ENCODE results near the gene ARMS2.

The ARMS2 gene

GRCh38 chr10:122454603-122455080, at the start of gene ARMS2:
TSS of gene ARMS2 (plus strand) at chr10:122454653. CDS start at chr10:122454728, 75 bp downstream.
- no peak for DNase-seq (ENCODE audit: low spot score)

GRCh38 chr10:122407375-122408125, 46.9 kb upstream of the ARMS2 start:
- no peak for DNase-seq (ENCODE audit: low spot score)

GRCh38 chr10:122413327-122413726, 41.1 kb upstream of the ARMS2 start:
- no peak for DNase-seq (ENCODE audit: low spot score)

- DNase-seq (ENCODE audit: low spot score): peak; percentile 17
Observed at GRCh38 chr10:122417667-122418066, 36.8 kb upstream of the ARMS2 start.

- DNase-seq (ENCODE audit: low spot score): no peak
Observed at GRCh38 chr10:122419016-122419415, 35.4 kb upstream of the ARMS2 start.

- DNase-seq (ENCODE audit: low spot score): peak; percentile 54
Observed at GRCh38 chr10:122419876-122420623, 34.4 kb upstream of the ARMS2 start.

- no peak for DNase-seq (ENCODE audit: low spot score)
Observed at GRCh38 chr10:122420624-122421007, 33.8 kb upstream of the ARMS2 start.

- no peak for DNase-seq (ENCODE audit: low spot score)
Observed at GRCh38 chr10:122421054-122421625, 33.3 kb upstream of the ARMS2 start.

GRCh38 chr10:122421742-122422141, 32.7 kb upstream of the ARMS2 start:
- DNase-seq (ENCODE audit: low spot score): no peak

- no peak for DNase-seq (ENCODE audit: low spot score)
Observed at GRCh38 chr10:122422266-122422989, 32.0 kb upstream of the ARMS2 start.

- DNase-seq (ENCODE audit: low spot score): no peak
Observed at GRCh38 chr10:122424059-122424458, 30.4 kb upstream of the ARMS2 start.

- no peak for DNase-seq (ENCODE audit: low spot score)
Observed at GRCh38 chr10:122426829-122427228, 27.6 kb upstream of the ARMS2 start.

GRCh38 chr10:122427280-122427679, 27.2 kb upstream of the ARMS2 start:
- no peak for DNase-seq (ENCODE audit: low spot score)

GRCh38 chr10:122435212-122435827, 19.1 kb upstream of the ARMS2 start:
- peak; percentile 30 for DNase-seq (ENCODE audit: low spot score)

- DNase-seq (ENCODE audit: low spot score): peak; percentile 74
Observed at GRCh38 chr10:122441961-122442360, 12.5 kb upstream of the ARMS2 start.

GRCh38 chr10:122445469-122445868, 9.0 kb upstream of the ARMS2 start:
- no peak for DNase-seq (ENCODE audit: low spot score)

- DNase-seq (ENCODE audit: low spot score): no peak
Observed at GRCh38 chr10:122445904-122446303, 8.5 kb upstream of the ARMS2 start.

- no peak for DNase-seq (ENCODE audit: low spot score)
Observed at GRCh38 chr10:122446668-122447423, 7.6 kb upstream of the ARMS2 start.

GRCh38 chr10:122448600-122448999, 5.9 kb upstream of the ARMS2 start:
- DNase-seq (ENCODE audit: low spot score): no peak

GRCh38 chr10:122449153-122449552, 5.3 kb upstream of the ARMS2 start:
- no peak for DNase-seq (ENCODE audit: low spot score)

GRCh38 chr10:122450353-122450990, 4.0 kb upstream of the ARMS2 start:
- DNase-seq (ENCODE audit: low spot score): no peak

Data from AG20443 (cell line).